ENCODE results near the gene RNF151. TPM values are rescaled to one million over a fixed set of nuclear protein-coding genes. Genes with fewer than 3 reads are reported as not detected.

RNF151 gene
- total RNA-seq, 6 experiments from 2014 or later, result not detected

DNA sequence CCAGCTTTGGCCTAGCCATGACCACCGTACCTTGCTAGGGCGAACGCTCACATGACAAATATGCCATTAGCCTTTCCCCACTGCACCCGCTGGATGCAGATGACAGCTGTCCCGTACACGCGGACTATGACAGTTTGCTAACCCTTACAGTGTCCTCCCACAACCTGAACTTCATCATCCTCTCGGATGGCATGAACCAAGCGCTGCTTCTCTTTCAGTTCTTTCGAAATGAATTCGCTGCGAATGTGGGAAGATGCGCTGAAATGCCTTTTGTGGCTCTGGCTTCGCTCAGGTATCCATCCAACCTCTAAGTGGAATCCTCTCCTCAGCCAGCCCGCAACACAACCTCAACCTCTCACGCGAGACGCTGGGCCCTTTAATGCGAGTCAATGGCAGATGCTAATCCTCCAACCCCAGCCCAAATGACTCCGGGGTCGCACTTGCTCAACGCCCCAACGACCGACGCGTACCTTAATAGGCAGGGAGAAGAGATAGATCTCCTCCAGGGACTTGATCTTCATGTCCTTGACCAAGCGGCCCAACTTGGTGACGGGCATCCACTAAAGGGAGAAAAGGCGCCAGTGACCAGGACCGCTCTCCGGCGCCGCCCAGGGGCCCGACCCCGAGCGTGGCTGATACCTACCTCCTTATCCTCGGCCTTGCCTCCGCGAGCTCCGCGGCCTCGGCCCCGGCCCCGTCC is 2.7 kb upstream of the RNF151 start:
- Histone ChIP-seq H3K27me3 (no peaks in the 10 kb centered on the region), H3K9me3 (no peaks in the 10 kb centered on the region), H3K36me3 (peaks cover 0 to 28% (median 4%) of the 10 kb centered on the region in 4 donors), H3K4me1 (peaks cover 0 to 23% (median 2%) of the 10 kb centered on the region in 4 donors), H3K4me3 (peak overlapping the region; percentile 76 to 100 (median 84)), H3K27ac (peak overlapping the region; percentile 82 to 88 (median 83))
- TF ChIP-seq, protein P1, sequence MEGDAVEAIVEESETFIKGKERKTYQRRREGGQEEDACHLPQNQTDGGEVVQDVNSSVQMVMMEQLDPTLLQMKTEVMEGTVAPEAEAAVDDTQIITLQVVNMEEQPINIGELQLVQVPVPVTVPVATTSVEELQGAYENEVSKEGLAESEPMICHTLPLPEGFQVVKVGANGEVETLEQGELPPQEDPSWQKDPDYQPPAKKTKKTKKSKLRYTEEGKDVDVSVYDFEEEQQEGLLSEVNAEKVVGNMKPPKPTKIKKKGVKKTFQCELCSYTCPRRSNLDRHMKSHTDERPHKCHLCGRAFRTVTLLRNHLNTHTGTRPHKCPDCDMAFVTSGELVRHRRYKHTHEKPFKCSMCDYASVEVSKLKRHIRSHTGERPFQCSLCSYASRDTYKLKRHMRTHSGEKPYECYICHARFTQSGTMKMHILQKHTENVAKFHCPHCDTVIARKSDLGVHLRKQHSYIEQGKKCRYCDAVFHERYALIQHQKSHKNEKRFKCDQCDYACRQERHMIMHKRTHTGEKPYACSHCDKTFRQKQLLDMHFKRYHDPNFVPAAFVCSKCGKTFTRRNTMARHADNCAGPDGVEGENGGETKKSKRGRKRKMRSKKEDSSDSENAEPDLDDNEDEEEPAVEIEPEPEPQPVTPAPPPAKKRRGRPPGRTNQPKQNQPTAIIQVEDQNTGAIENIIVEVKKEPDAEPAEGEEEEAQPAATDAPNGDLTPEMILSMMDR (IDR thresholded peaks at IDR 0.05), result peak in 2 of 4 donors; percentile 3 to 35
- no peak for TF ChIP-seq POLR2A (IDR thresholded peaks at IDR 0.05)
- intact Hi-C loops (cut with DNase I), result no loop called here
- ATAC-seq (peak in 2 of 4 donors; percentile 21 to 49), DNase-seq (no peak)
- 36% methylated on average over 22 of the region's 44 CpGs for WGBS (ENCODE audit: insufficient coverage, low coverage, low lambda C conversion rate, missing lambda C conversion rate)

- DNase-seq, result peak; percentile 99 to 100 (median 99)
- Histone ChIP-seq H3K27me3 (no peaks in the 10 kb centered on the region), H3K4me1 (peaks cover 0 to 21% (median 2%) of the 10 kb centered on the region in 4 donors), H3K27ac (peak within 1 kb of the TSS; percentile 82 to 88 (median 83)), H3K9me3 (no peaks in the 10 kb centered on the region), H3K36me3 (peaks cover 0 to 28% (median 4%) of the 10 kb centered on the region in 4 donors), H3K4me3 (peak within 1 kb of the TSS; percentile 76 to 100 (median 84))
- peak; percentile 93 for TF ChIP-seq POLR2A (IDR thresholded peaks at IDR 0.05)
- TF ChIP-seq, protein P1 (IDR thresholded peaks at IDR 0.05), result no peak
- ATAC-seq, result peak; percentile 95 to 96 (median 96)
- intact Hi-C loops (cut with DNase I), result no loop called here
- 0% methylated on average over 48 of the region's 97 CpGs for WGBS (ENCODE audit: insufficient coverage, low coverage, low lambda C conversion rate, missing lambda C conversion rate)
Observed at GRCh38 chr16:1964506-1965395, 1.9 kb upstream of the RNF151 start, which contains the start of gene RPS2. TSS of gene RPS2 (minus strand) at chr16:1964826. CDS start at chr16:1964625, 201 bp downstream.

DNA sequence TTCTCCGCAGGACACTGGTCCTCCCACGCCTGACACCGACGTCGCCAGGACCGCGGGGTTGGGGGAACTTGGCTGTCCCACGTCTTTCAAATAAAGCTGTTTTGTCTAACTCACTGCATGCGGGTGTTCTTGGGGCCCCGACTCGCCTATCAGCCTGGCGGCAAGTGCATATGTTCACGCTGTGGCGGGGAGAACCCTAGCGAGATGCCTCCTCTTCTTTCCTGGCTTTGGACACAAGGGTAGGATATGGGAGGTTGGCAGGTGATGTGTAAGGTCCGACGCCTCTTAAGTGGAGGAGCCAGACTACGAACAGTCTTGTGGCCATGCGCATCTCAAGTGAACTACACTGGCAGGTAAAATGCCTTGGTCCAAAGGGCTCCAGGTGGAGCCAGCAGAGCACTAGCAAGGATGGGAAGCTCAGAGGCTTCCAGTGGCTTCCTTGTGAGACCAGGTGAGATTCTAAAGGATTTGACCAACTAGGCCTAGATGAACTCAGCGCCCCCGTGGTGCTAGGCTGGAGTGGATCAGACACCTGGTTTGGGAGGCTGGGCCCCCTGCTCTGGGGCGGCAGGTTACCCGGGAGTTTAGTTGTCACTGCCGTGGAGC is 1.2 kb upstream of the RNF151 start:
- DNase-seq (no peak), ATAC-seq (no peak)
- Histone ChIP-seq H3K36me3 (peaks cover 0 to 28% (median 4%) of the 10 kb centered on the region in 4 donors), H3K27ac (peak overlapping the region; percentile 82 to 88 (median 83)), H3K9me3 (no peaks in the 10 kb centered on the region), H3K4me3 (peak overlapping the region; percentile 76 to 100 (median 84)), H3K27me3 (no peaks in the 10 kb centered on the region), H3K4me1 (peaks cover 0 to 18% (median 2%) of the 10 kb centered on the region in 4 donors)
- WGBS (ENCODE audit: insufficient coverage, low coverage, low lambda C conversion rate, missing lambda C conversion rate), result 6% methylated on average over 11 of the region's 24 CpGs
- intact Hi-C loops (cut with DNase I), result no loop called here
- no peak for TF ChIP-seq POLR2A (IDR thresholded peaks at IDR 0.05)
- TF ChIP-seq, protein P1 (IDR thresholded peaks at IDR 0.05), result no peak

DNA sequence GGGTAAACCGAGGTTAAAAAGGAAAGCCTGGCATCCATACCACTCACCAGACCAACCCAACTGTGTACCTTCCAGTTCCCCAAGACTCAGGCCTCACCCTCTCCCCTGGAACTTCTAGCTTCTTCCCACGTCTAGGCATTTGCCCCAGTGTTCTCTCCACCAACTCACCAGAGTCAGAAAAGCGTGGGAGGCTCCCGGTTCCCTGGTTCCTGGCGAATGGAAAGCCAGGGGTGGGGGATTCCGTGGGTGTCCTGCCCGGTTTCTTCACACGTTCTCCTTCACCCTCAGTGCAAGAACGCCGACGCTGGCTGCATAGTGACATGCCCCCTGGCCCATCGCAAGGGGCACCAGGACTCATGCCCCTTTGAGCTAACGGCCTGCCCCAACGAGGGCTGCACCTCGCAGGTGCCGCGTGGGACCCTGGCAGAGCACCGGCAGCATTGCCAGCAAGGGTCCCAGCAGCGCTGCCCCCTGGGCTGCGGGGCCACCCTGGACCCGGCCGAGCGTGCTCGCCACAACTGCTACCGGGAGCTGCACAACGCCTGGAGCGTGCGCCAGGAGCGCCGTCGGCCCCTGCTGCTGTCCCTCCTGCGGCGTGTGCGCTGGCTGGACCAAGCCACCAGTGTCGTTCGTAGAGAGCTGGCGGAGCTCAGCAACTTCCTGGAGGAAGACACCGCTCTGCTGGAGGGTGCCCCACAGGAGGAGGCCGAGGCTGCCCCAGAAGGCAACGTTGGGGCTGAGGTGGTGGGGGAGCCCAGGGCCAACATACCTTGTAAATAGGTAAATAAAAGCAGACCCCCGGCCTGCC is 1.7 kb downstream of the RNF151 start:
- Histone ChIP-seq H3K36me3 (peaks cover 0 to 4% (median 0%) of the 10 kb centered on the region in 4 donors), H3K27ac (no peak overlapping the region), H3K27me3 (no peaks in the 10 kb centered on the region), H3K9me3 (no peaks in the 10 kb centered on the region), H3K4me3 (no peak overlapping the region), H3K4me1 (peaks cover 0 to 30% (median 7%) of the 10 kb centered on the region in 4 donors)
- WGBS (ENCODE audit: insufficient coverage, low coverage, low lambda C conversion rate, missing lambda C conversion rate), result 80% methylated on average over 6 of the region's 41 CpGs
- ATAC-seq (no peak), DNase-seq (no peak)
- intact Hi-C loops (cut with DNase I), result no loop called here
- TF ChIP-seq, protein P1 (IDR thresholded peaks at IDR 0.05), result no peak
- no peak for TF ChIP-seq POLR2A (IDR thresholded peaks at IDR 0.05)

Data from right lobe of liver (tissue), 6 donors.